Activated CD8-positive, alpha-beta memory T cell treated with anti-CD3 and anti-CD28 coated beads for 1 hour (primary cell): ENCODE results near the gene GALNTL6.
"Not testable (repeated sequence)": the region's sequence is repeated elsewhere in the genome, so short reads cannot be mapped to it uniquely, and the experiment has no call there.

ENCODE experiments used
- DNase-seq, 2 donors: peaks; one replicate each; pipeline ENCODE4 v3.0.0-alpha.2; 2020; ENCODE audit warnings: low read depth in 1 of 2; ENCODE audit errors: extremely low read depth in 1 of 2

GALNTL6 gene

DNA sequence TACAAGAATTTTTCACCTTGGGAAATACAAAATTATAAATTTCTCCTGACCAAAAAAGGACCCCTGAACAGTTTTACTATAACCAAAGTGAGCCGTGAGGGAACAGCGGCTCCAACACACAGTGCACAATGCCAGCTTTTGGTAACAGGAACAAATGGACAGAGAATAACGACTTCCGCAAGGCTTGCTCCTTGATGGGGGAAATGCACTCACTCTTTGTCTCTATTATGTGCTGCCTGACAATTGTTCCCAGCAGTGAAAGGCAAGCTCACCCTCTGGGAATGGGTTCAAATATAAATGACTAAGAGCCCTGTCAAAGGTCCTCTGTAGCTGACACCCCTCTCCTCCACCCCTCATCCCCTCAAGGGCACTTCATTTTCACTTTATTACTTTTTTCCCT is 1029.6 kb downstream of the GALNTL6 start:
- DNase-seq, result no peak

- no peak for DNase-seq
These were observed 1030.0 kb downstream of the GALNTL6 start for GRCh38 chr4:172843192-172843591.

DNA sequence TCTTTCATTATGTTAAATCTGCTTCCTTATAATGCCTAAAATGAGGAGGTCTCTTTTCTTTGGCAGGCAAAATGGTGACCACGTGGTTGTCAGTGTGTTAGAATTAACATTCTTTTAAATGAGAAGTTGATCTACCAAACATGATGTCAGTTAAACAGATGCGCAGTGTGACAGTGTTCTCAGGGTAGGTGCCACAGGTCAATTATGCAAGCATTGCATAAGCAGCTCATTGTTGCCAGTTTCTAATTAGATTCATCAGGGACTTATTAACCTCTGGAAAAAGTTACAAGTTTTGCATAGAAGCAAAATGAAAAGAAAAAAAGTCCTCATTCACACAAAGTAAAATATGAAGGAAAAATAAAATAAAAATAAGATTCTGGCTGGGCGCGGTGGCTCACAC is 1031.4 kb downstream of the GALNTL6 start:
- no peak for DNase-seq

DNA sequence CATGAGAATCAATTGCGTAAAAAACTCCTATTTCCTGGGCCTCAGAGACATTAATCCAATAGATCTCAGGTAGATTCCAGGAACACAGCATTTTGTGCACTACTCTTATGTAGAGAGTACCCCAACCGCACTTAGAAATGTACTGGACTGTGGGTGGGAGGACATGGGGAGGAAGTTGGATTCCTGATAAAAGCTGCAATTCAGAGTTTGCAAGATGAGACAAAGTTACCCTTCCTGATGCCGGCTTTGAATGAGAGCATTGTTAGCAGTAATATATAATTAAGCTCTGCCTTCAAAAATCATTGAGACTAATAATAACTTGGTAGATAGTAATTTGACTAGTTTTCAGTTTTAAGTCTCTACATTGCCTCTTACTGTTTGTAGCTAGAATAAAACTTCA is 1032.1 kb downstream of the GALNTL6 start:
- no peak for DNase-seq

GRCh38 chr4:172850838-172851237 is 1037.6 kb downstream of the GALNTL6 start:
- DNase-seq, result no peak

DNA sequence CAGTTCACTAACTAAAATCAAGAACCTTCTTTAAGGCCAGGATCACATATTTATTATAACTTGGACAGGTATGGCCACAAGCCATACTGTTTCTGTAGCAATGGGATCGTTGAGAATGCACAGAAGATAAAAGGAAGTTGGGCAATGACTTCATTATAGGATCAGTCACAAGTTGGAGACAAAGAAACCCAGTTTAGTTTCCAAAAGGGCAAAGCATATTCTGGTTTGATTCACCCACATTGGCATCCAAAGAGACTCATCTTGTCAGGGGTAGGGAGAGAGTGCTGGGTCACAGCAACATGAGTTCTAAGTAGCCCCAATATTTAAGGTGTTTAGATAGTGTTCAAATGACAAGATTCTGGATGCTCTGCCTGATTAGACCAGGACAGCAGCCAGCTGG is 1038.3 kb downstream of the GALNTL6 start:
- no peak for DNase-seq

- DNase-seq, result no peak
These were observed 1043.8 kb downstream of the GALNTL6 start for GRCh38 chr4:172857026-172857425.

DNA sequence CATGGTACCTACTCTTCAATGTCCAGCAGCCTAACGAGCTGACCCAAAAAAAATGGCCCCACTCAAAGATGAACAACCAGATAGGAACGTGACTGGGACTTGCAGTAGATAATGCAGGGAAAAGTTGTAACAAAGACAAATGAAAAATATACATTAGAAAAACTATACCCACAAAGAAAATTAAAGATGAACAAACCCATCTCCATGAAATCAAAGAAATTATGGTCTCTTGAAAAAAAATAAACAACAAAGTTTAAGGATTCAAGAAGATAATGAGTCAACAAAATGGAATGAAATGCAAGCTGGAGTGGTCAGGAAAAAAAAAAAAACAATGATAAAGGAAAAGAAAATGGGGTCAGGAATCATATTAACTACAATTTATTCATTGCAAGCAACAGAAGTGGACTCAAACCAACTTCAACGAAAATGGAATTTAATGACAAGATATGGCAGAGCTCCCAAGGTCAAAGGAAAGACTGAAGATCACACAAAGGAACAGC is 1045.6 kb downstream of the GALNTL6 start:
- no peak for DNase-seq

GRCh38 chr4:172865103-172865502 is 1051.9 kb downstream of the GALNTL6 start:
- DNase-seq, result no peak

- DNase-seq, result no peak
These were observed 1052.4 kb downstream of the GALNTL6 start for GRCh38 chr4:172865531-172866127.

GRCh38 chr4:172866421-172866820 is 1053.2 kb downstream of the GALNTL6 start:
- no peak for DNase-seq

DNA sequence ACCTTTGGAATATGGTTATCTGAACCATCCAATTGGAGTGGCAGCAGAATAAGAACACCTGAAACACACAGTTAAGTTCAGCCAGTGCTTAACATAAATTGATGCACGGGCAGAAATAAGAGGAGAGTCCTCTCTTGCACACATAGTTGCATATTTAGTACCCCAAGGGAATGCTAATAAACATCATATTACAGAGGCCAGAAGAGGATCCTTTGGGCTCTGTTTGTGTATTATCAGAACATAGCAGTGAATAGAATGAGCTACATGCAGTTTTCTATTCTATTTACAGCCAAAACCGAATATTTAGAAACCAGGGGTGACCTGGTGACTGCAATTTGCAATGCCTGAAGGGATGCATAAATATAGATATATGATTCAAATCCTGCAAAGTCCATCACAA is 1054.6 kb downstream of the GALNTL6 start:
- DNase-seq, result no peak

GRCh38 chr4:172868271-172868670 is 1055.1 kb downstream of the GALNTL6 start:
- no peak for DNase-seq

GRCh38 chr4:172869621-172870268 is 1056.5 kb downstream of the GALNTL6 start:
- DNase-seq, result no peak

GRCh38 chr4:172871381-172871780 is 1058.2 kb downstream of the GALNTL6 start:
- no peak for DNase-seq

- no peak for DNase-seq
These were observed 1061.7 kb downstream of the GALNTL6 start for GRCh38 chr4:172874944-172875343.

DNA sequence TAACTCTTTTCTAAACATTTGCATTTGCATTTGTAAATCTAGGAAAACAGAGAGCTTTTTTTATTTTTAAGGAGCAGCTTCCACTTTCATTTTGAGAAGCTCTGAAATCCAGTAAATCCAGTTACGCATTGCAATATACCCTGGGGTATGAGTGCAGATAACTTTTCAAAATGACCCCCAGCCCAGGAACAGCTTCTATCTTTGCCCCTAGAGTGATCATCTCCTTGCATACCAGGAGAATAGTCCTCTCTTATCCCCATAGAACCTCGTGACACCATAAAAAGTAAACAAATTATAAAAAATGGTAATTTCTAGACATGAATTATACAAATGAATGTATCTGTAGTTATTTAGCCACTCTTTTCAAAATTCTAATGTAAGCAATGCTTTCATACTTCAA is 1063.2 kb downstream of the GALNTL6 start:
- no peak for DNase-seq

- no peak for DNase-seq
These were observed 1068.4 kb downstream of the GALNTL6 start for GRCh38 chr4:172881645-172882044.

DNA sequence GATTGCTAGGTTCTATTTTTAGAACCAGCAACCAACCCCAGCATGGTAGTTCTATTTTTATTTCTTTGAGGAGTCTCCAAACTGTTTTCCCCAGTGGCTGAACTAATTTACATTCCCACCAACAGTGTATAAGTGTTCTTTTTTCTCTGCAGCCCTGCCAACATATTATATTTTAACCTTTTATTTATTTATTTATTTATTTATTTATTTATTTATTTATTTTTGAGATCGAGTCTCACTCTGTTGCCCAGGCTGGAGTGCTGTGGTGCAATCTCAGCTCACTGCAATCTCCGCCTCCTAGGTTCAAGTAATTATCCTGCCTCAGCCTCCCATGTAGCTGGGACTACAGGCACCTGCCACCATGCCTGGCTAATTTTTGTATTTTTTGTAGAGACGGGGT is 1074.2 kb downstream of the GALNTL6 start:
- DNase-seq, result not testable (repeated sequence)

- DNase-seq, result no peak
These were observed 1074.8 kb downstream of the GALNTL6 start for GRCh38 chr4:172887959-172888358.

DNA sequence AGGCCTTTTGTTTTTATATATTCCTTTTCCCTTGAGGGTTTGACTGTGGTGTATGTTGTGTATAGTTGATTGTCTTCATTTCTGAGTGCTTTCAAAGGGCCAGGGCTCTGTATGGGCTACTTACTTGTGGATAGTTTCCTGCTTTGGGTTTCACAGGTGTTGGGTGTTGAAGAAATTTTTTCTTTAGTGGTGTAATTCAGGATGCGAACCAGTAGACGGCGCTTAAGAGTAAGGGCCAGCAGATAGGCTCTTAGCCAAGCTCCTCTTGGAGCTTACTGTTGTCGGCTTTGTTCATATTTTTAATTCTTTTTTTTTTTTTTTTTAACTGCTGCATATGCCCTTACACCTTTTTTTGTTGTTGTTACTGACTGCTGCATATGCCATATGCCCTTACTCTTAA is 1079.1 kb downstream of the GALNTL6 start:
- no peak for DNase-seq

DNA sequence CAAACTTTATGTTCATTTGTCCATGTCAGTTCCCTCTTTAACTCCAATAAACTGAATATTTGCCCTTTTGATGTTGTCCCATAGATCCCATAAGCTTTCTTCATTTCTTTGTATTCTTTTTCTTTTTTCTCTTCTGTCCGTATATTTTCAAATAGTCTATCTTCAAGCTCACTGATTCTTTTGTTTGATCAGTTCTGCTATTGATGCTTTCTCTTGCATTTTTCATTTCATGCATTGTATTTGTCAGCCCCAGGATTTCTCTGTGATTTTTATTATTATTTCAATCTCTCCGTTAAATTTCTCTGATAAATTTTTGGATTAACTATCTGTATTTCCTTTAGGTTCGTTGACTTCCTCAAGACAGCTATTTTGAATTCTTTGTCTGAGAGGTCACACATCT is 1082.5 kb downstream of the GALNTL6 start:
- DNase-seq, result no peak

GRCh38 chr4:172897046-172897445 is 1083.8 kb downstream of the GALNTL6 start:
- no peak for DNase-seq
